GM18909 (cell line): ENCODE results near the gene ZFPM1.

Experiments
- ATAC-seq: cut with Tn5 transposase; IDR thresholded peaks from one replicate; pipeline ENCODE4 v1.9.1; 2021; ENCODE audit warnings: mild to moderate bottlenecking; ENCODE audit not compliant: unreplicated experiment, poor library complexity

Gene ZFPM1

DNA sequence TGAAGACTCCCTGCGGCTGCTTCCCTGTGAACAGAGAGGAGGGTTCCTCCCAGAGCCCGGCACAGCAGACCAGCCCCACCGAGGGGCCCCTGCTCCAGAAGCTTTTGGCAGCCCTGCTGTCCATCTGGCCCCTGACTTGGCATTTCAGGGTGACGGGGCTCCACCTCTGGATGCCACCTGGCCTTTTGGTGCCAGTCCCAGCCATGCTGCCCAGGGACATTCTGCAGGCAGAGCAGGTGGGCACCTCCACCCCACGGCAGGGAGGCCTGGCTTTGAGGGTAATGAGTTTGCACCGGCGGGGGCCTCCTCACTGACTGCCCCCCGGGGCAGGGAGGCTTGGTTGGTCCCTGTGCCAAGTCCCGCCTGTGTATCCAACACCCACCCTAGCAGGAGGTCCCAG is 20.3 kb upstream of the ZFPM1 start:
- no peak for ATAC-seq

DNA sequence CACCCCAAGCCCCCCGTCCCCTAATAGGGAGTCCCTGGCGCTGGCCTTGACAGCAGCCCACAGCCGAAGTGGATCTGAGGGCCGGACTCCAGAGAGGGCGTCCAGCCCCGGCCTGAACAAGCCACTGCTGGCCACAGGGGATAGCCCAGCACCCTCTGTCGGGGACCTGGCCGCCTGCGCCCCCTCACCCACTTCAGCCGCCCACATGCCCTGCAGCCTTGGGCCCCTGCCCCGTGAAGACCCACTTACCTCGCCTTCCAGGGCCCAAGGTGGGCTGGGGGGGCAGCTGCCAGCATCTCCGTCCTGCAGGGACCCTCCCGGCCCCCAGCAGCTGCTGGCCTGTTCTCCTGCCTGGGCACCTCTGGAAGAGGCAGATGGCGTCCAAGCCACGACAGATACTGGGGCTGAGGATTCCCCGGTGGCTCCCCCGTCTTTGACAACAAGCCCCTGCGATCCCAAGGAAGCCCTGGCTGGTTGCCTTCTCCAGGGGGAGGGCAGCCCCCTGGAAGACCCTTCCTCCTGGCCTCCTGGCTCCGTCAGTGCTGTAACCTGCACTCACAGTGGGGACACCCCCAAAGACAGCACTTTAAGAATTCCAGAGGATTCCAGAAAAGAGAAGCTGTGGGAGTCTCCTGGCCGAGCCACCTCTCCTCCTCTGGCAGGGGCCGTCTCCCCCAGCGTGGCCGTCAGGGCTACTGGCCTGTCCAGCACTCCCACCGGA is 19.3 kb upstream of the ZFPM1 start:
- no peak for ATAC-seq

DNA sequence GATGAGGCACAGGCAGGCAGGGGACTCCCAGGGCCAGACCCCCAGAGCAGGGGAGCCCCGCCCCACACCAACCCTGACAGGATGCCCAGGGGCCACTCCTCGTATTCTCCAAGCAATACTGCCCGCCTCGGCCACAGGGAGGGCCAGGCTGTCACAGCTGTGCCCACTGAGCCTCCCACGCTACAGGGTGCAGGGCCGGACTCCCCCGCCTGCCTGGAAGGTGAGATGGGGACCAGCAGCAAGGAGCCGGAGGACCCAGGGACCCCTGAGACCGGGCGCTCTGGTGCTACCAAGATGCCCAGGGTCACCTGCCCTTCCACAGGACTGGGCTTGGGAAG is 18.8 kb upstream of the ZFPM1 start:
- ATAC-seq: no peak

GRCh38 chr16:88434746-88435145 is 18.3 kb upstream of the ZFPM1 start:
- ATAC-seq: no peak

GRCh38 chr16:88435437-88436355 is 17.4 kb upstream of the ZFPM1 start:
- no peak for ATAC-seq

DNA sequence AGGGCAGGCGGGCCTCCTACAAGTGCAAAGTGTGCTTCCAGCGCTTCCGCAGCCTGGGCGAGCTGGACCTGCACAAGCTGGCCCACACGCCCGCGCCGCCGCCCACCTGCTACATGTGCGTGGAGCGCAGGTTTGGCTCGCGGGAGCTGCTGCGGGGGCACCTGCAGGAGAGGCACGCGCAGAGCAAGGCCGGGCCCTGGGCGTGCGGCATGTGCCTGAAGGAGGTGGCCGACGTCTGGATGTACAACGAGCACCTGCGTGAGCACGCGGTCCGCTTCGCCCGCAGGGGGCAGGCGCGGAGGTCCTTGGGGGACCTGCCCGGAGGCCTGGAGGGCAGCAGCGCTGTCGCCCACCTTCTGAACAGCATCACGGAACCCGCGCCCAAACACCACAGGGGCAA is 16.3 kb upstream of the ZFPM1 start:
- no peak for ATAC-seq

- no peak for ATAC-seq
Observed at GRCh38 chr16:88437367-88437964, 15.6 kb upstream of the ZFPM1 start.

DNA sequence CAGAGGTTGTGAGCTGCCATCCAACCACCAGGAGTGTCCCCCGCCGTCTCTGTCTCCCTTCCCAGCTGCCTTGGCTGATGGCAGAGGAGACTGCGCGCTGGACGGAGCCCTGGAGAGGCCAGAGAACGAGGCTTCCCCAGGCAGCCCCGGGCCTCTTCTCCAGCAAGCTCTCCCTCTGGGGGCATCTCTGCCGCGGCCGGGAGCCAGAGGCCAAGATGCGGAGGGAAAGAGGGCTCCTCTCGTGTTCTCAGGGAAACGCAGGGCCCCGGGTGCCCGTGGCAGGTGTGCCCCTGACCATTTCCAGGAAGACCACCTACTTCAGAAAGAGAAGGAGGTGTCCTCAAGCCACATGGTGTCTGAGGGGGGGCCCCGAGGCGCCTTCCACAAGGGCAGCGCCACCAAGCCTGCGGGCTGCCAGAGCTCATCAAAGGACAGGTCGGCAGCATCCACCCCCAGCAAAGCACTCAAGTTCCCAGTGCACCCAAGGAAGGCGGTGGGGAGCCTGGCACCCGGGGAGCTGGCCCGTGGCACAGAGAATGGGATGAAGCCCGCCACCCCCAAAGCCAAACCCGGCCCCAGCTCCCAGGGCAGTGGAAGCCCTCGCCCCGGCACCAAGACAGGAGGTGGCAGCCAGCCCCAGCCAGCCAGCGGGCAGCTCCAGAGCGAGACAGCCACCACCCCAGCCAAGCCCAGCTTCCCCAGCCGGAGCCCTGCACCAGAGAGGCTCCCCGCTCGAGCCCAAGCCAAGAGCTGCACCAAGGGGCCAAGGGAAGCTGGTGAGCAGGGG is 14.8 kb upstream of the ZFPM1 start:
- ATAC-seq: no peak

DNA sequence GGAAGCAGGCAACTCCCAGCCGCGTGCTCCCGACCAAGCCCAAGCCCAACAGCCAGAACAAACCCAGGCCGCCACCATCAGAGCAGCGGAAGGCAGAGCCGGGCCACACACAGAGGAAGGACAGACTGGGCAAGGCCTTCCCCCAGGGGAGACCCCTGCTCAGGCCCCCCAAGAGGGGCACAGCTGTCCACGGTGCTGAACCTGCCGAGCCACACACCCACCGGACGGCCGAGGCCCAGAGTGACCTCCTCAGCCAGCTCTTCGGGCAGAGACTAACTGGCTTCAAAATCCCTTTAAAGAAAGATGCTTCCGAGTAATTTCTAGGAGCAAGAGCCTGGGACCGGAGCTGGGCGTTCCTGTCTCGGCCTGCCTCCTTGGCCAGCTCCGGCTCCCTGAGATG is 14.1 kb upstream of the ZFPM1 start:
- no peak for ATAC-seq

DNA sequence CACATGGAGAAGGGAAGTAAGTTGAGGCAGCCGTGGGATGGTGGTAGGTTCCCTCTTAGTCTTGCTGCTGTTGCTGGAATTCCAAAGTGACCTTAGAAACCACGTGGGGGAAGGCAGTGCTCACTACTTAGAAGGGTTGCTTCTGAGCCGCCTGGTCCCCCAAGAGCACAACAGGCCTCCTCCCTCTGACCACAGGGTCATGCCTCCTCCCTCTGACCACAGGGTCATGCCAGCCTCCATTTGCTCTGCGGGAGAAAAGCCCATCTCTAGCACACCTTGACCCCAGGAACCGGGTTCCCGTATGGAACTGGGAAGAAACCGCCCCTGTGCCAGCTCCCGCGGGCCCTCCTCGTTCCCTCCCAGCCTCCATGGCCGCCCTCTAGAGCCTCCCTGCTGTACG is 13.4 kb upstream of the ZFPM1 start:
- no peak for ATAC-seq

DNA sequence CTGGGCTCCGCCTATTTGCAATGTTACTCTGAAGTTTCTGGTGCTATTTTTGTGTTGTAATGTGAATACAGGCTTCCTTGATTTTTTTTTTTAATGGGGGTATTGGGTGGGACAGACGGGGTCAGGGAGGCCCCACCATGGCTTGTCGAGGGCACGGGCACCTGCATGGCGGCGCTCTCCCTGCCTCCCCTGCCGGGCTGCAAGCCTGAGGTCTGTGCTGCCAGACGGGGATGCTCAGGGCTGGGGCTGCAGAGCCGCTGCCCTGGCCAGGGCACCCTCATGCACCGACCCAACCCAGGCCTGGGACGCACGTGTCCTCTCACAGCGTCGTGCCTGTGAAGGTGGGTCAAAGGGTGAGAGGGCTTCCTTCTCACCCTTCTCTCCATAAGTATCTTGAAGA is 13.0 kb upstream of the ZFPM1 start:
- no peak for ATAC-seq

GRCh38 chr16:88440686-88441405 is 12.2 kb upstream of the ZFPM1 start:
- ATAC-seq: no peak

GRCh38 chr16:88441460-88441859 is 11.6 kb upstream of the ZFPM1 start:
- no peak for ATAC-seq

DNA sequence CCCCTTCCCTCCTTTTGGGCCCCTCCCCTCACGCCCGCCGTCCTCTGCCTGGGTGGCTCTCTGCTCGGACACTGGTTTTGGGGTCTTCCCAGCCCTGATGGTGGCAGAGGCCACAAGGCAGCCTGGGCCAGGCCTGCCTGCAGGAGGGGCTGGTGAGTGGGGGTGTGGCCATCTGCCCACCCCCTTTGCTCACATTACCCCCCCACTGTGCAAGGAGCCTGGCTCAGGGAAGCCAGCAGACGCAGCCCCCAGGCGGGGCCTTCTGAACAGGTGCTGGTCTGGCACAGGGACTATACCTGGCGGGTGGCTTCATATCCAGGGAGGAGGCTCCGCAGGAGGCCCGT is 10.7 kb upstream of the ZFPM1 start:
- no peak for ATAC-seq

DNA sequence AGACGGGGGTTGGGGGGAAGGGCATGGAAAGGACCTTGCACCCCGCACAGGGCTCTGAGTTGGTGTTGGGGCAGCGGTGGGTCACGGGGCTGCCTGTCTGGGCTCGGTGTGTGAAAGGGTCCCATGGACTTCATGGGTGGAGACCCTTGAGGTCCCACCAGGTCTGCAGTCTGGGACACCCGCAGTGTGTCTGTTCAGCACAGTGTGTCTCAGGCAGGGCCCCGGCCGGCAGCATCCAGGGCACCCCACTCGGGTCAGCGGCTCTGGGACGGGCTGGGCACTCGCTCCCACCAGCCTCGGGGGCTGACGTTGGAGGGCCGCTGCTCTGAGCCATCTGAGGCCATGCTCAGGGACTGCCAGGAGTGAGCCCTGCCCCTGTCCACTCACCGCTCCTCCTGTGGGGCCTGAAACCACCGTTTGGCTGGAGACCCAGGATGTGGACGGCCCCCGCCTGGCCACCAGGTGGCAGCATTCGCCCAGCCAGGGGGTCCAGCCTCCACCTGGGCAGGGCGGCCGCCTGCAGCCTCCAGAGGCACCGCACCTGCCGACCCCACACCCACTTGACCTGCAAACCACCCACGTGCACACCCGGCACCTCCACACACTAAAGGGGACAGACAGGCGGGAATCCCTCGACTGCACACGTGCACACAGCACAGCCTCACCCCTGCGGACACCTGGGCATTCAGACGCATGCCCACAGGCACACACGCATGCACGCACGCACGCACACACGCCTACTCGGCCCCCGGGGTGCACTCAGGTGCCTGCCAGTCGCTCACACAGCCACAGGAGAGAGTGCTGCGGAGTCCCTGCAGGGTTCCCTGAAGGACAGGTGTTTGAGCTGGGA is 10.1 kb upstream of the ZFPM1 start:
- ATAC-seq: peak; percentile 65

- ATAC-seq: no peak
Observed at GRCh38 chr16:88444826-88445582, 8.1 kb upstream of the ZFPM1 start.

DNA sequence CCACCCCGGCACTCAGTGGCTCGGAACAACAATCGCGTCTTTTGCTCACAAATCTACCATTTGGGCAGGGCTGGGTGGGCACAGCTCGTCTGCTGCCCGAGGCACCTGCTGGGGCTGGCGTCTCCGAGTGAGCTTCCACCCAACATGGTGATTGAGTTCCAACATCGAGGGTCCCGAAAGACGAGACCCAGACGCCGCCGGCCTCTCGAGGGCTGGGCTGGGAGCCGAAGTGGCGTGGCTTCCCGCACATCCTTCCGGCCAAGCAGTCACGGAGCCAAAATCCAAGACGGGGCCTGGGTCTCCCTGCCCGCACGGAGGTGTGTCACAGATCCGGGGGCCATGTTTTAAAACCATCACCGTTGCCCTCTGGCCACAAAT is 7.5 kb upstream of the ZFPM1 start:
- no peak for ATAC-seq

DNA sequence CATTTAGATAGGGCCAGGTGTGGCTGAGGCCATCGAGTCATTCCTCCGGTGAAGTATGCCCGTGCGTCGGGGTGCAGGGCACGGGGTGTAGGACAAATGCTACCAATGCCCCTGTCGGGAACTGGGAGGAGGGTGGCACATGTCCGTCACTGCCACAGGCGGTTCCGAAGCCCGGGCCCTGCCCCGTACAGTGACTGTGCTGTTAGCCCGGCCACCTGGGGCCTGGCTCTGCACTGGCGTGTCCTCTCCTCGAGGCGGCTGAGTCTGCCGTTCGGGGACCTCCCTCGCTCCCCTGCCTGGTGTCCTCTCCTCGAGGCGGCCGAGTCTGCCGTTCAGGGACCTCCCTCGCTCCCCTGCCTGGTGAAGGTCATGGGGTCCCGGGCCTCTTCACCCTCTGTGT is 7.0 kb upstream of the ZFPM1 start:
- ATAC-seq: no peak

DNA sequence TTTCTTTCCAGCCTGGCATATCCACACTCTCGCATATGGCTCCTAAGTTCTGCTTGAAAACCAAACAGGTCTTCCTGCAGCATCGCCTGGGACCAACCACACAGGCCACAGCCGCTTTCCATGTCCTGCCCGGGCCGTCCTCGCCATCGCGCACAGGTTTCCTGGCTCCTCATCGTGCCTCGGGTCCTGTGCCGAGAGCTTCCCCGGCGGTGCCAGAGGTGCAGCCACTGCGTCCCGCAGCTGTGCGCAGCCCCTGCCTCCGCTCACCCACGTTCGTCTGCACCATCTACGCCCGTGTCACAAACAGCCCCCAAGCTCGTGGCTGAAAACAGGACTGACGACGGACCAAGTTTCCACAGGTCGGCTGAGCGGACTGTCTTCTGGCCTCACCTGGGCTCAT is 6.3 kb upstream of the ZFPM1 start:
- no peak for ATAC-seq
